DMS153 treated with DMSO at 0.1 percent for 48 hours (cell line): ENCODE measurements around the gene GALNT7.

Experiments used
- DNase-seq: peaks from one replicate; lab custom pipeline; 2025; ENCODE audit not compliant: unreplicated experiment; lab: John Stamatoyannopoulos, UW

Gene GALNT7

DNA sequence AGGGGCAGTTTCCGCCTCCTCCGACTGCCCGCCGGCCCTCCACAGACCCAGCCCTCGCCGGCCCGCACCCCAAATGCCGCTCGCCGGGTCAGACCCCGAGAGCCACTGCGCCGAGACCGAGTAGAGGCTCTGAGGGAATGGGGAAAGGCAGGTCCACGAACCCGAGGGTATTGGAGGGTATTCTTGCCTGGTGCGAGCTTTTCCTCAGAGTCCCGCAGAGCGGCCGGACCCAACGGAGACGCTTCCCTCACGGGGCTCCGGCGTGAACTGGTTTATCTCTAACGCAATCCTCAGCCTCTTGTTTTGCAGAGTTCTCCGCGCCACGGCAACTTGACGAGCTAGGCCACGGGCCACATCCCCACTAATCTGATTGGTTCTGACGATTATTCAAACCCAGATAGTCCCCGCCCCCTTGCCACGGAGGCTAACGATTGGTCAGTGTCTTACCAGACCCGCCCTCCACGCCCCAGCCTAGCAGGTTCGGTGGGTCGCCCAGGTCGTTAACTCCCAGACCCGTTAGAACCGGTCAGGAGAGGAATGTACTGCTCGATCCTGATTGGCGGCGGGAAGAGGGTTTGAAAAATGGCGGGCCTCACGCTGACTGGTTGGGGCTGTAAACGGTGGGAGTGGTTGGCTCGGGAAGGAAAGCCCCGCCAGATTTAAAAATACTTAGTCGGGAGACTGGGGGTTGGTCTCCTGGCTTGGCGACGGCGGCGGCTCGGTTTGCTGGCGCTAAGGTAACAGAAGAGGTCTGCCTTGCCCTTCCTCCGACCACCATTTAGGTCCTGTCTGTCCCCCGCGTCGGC, 165.7 kb downstream of the GALNT7 start, which contains the start of gene HMGB2:
Gene HMGB2 (minus strand): TSS at position 274 of the 806 bp plus-strand sequence. CDS start 709 bp downstream, outside the sequence.
- peak; percentile 98 for DNase-seq

- DNase-seq = peak; percentile 77
These were observed 166.5 kb downstream of the GALNT7 start for GRCh38 chr4:173334891-173335752.

GRCh38 chr4:173337463-173337862, 168.9 kb downstream of the GALNT7 start:
- no peak for DNase-seq

GRCh38 chr4:173343832-173344397, 175.3 kb downstream of the GALNT7 start:
- no peak for DNase-seq

DNA sequence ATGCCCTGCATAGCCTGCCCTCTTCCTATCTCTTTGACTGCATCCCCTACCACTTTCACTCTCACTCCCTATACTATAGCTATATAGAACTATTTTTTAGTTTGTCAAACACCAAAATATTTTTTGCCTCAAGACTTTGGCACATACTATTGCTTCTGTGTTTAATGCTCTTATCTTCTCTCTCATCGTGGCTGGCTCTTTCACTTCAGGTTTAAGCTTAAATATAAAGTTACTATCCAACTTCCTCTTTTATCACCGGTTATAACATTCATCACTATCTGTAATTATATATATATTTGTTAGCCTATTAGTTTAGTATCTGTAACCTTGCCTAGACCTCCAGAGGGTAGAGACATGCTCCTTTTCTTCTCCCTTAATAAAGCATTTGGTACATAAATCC, 177.0 kb downstream of the GALNT7 start:
- DNase-seq = no peak

GRCh38 chr4:173346074-173346473, 177.5 kb downstream of the GALNT7 start:
- DNase-seq = no peak

DNA sequence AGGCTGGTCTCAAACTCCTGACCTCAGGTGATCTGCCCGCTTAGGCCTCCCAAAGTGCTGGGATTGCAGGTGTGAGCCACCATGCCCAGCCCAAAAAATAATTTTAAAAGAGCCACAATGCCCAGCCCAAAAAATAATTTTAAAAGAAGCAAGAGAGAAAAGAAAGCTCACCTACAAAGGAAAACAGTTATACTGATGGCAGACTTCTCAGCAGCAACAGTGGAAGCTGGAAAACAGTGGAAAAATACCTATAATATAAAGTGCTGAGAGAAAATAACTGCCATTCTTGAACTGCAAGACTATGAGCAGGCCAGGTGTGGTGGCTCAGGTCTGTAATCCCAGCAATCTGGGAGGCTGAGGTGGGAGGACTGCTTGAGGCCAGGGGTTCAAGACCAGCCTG, 178.9 kb downstream of the GALNT7 start:
- DNase-seq = no peak

- DNase-seq = no peak
These were observed 189.3 kb downstream of the GALNT7 start for GRCh38 chr4:173357939-173358338.

DNA sequence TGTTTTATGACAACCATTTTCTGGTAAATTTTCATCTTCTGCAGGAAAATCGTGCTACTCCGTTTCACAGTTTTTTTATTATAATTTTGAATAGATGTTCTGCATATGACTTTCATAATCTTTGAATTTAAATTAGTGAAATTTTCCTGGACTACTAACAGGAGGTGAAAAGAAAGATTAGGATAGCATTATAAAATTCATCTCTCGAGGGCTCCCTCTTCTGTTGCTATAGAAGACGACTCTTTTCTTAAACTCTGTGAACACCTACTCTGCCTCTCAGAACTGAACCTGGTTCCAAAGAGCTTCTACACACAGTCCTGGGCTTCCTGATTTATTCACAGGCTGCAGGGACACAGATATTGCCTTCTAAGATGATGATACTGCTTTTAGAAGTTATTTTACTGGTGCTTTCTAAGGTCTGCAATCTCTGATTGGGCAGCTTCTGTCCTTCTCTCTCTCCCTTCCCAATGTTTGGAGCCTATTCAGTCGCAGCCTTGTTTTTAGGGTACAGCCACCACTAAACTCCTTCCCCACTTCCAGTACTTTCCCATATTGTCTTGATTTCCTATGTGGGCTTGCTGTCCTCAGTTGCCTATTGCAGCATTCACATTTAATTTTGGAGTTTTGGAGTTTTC, 192.1 kb downstream of the GALNT7 start:
- no peak for DNase-seq

DNA sequence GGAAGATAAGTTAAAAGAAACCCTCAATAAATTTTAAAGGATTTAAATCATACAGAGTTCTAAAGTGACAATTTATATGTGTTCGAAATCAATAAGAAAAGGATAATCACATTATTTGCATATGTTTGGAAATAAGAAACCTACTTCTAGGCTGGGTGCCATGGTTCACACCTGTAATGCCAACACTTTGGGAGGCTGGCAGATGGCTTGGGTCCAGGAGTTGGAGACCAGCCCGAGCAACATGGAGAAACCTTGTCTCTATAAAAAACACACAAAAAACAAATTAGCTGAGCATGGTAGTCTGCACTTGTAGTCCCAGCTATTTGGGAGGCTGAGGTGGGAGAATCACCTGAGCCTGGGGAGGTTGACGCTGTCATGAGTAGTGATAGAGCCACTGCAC, 194.1 kb downstream of the GALNT7 start:
- DNase-seq = no peak

DNA sequence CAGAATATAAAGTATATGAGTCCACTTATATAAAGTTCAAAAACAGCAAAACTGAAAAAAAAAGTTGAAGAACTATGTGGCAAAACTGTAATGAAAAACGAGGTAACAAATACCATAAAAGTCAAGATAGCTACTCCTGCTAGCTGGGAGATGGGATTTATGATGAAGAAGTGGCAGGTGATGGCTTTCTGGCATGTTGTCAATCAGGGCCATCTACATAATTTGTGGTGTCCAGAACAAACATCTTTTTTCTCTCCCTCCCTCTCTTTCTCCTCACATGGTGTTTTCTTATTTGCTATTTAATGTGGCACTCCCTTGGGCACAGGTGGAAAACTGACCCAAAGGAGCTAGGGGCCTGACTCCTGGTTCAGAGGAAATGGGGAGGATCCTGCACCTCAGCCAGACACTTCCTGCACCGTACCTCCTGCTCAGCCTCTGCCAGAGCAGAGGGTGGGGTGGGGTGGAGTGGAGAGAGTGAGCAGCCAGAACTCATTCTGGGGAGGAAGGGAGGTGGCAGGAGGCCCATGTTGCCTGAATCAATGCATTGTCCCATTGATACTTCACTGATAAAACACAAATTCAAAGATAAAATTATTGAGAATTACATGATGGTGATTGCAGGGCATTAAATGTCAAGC, 196.9 kb downstream of the GALNT7 start:
- no peak for DNase-seq

- peak; percentile 12 for DNase-seq
These were observed 198.7 kb downstream of the GALNT7 start for GRCh38 chr4:173367285-173367684.

DNA sequence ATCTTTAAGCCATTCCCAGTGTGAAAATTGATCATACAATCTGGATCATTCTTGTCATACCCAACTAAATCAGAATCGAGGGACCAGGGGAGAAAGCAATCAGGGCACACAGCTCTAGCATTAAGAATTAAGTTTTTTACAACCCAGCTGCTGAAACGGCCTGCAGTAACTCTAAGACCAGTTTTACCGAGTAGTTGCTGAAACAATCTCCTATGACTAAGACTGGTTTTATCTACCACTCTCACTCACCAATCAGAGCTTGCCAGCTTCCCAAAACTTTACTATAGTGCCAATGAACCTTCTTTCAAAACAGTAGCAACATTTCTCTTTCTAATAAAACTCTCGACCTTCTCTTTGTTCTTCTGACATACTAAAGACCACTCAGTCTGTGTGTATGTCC, 199.3 kb downstream of the GALNT7 start:
- no peak for DNase-seq

DNA sequence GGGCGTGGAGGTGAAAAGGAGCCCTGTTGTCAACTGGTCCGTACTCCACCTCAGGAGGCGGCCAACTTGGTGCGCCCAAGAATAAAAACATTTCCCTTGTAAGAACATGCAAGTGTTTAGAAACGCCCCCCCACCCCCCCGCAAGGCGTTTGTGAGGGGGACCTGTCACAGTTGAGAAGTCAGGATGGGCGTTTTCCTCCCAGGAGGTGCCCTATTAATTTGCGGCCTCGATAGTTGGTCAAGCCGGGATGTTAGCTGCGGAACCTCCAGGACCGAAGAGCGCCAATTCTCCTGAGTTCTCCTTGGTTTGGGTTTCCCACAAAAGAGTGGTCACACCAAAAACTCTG, 201.5 kb downstream of the GALNT7 start:
- no peak for DNase-seq

- DNase-seq = peak; percentile 89
These were observed 202.1 kb downstream of the GALNT7 start, which contains the start of gene SAP30 for GRCh38 chr4:173370477-173371291. SAP30 (plus strand) TSS chr4:173370954; CDS start chr4:173371183, 229 bp downstream.

GRCh38 chr4:173371292-173372192, 202.9 kb downstream of the GALNT7 start:
- DNase-seq = peak; percentile 59
